Measurements from ENCODE around the gene ZNRF3.

ZNRF3 gene

GRCh38 chr22:28978158-28978557, 94.8 kb downstream of the ZNRF3 start:
- H3K9ac ChIP-seq (ENCODE audit: low read length): no peak overlapping the region
- H3K4me1 ChIP-seq (ENCODE audit: control insufficient read depth, insufficient read depth, low read length): peaks cover 13% of the 10 kb centered on the region
- H3K36me3 ChIP-seq (ENCODE audit: control insufficient read depth, insufficient read depth, low read length): no peaks in the 10 kb centered on the region
- no peak overlapping the region for H3K4me3 ChIP-seq (ENCODE audit: low read length)
- no peaks in the 10 kb centered on the region for H3K27me3 ChIP-seq (ENCODE audit: control insufficient read depth, insufficient read depth, low read length)
- H3K27ac ChIP-seq (ENCODE audit: low read depth, low read length): no peak overlapping the region

- Histone ChIP-seq H3K4me3 (ENCODE audit: low read length) (no peak overlapping the region), H3K27ac (ENCODE audit: low read depth, low read length) (no peak overlapping the region), H3K4me1 (ENCODE audit: control insufficient read depth, insufficient read depth, low read length) (peaks cover 13% of the 10 kb centered on the region), H3K9ac (ENCODE audit: low read length) (no peak overlapping the region), H3K27me3 (ENCODE audit: control insufficient read depth, insufficient read depth, low read length) (no peaks in the 10 kb centered on the region), H3K36me3 (ENCODE audit: control insufficient read depth, insufficient read depth, low read length) (no peaks in the 10 kb centered on the region)
Observed at GRCh38 chr22:28978863-28979796, 95.8 kb downstream of the ZNRF3 start.

- H3K36me3 ChIP-seq (ENCODE audit: control insufficient read depth, insufficient read depth, low read length): no peaks in the 10 kb centered on the region
- H3K4me1 ChIP-seq (ENCODE audit: control insufficient read depth, insufficient read depth, low read length): peaks cover 13% of the 10 kb centered on the region
- no peak overlapping the region for H3K9ac ChIP-seq (ENCODE audit: low read length)
- H3K27ac ChIP-seq (ENCODE audit: low read depth, low read length): no peak overlapping the region
- no peaks in the 10 kb centered on the region for H3K27me3 ChIP-seq (ENCODE audit: control insufficient read depth, insufficient read depth, low read length)
- no peak overlapping the region for H3K4me3 ChIP-seq (ENCODE audit: low read length)
Observed at GRCh38 chr22:28980326-28980725, 97.0 kb downstream of the ZNRF3 start.

- no peak overlapping the region for H3K9ac ChIP-seq (ENCODE audit: low read length)
- no peak overlapping the region for H3K4me3 ChIP-seq (ENCODE audit: low read length)
- no peak overlapping the region for H3K27ac ChIP-seq (ENCODE audit: low read depth, low read length)
- H3K36me3 ChIP-seq (ENCODE audit: control insufficient read depth, insufficient read depth, low read length): no peaks in the 10 kb centered on the region
- peaks cover 11% of the 10 kb centered on the region for H3K4me1 ChIP-seq (ENCODE audit: control insufficient read depth, insufficient read depth, low read length)
- H3K27me3 ChIP-seq (ENCODE audit: control insufficient read depth, insufficient read depth, low read length): no peaks in the 10 kb centered on the region
Observed at GRCh38 chr22:28981818-28982499, 98.6 kb downstream of the ZNRF3 start.

GRCh38 chr22:28983190-28983589, 99.8 kb downstream of the ZNRF3 start:
- Histone ChIP-seq H3K27me3 (ENCODE audit: control insufficient read depth, insufficient read depth, low read length) (no peaks in the 10 kb centered on the region), H3K4me3 (ENCODE audit: low read length) (no peak overlapping the region), H3K9ac (ENCODE audit: low read length) (no peak overlapping the region), H3K27ac (ENCODE audit: low read depth, low read length) (no peak overlapping the region), H3K4me1 (ENCODE audit: control insufficient read depth, insufficient read depth, low read length) (no peaks in the 10 kb centered on the region), H3K36me3 (ENCODE audit: control insufficient read depth, insufficient read depth, low read length) (peaks cover 2% of the 10 kb centered on the region)

- H3K36me3 ChIP-seq (ENCODE audit: control insufficient read depth, insufficient read depth, low read length): peaks cover 2% of the 10 kb centered on the region
- H3K4me1 ChIP-seq (ENCODE audit: control insufficient read depth, insufficient read depth, low read length): no peaks in the 10 kb centered on the region
- H3K4me3 ChIP-seq (ENCODE audit: low read length): no peak overlapping the region
- no peak overlapping the region for H3K27ac ChIP-seq (ENCODE audit: low read depth, low read length)
- no peaks in the 10 kb centered on the region for H3K27me3 ChIP-seq (ENCODE audit: control insufficient read depth, insufficient read depth, low read length)
- H3K9ac ChIP-seq (ENCODE audit: low read length): no peak overlapping the region
Observed at GRCh38 chr22:28983788-28984441, 100.5 kb downstream of the ZNRF3 start.

GRCh38 chr22:28984482-28985158, 101.2 kb downstream of the ZNRF3 start:
- H3K4me1 ChIP-seq (ENCODE audit: control insufficient read depth, insufficient read depth, low read length): peaks cover 6% of the 10 kb centered on the region

GRCh38 chr22:28985581-28986290, 102.4 kb downstream of the ZNRF3 start:
- H3K4me1 ChIP-seq (ENCODE audit: control insufficient read depth, insufficient read depth, low read length): peaks cover 6% of the 10 kb centered on the region
- H3K36me3 ChIP-seq (ENCODE audit: control insufficient read depth, insufficient read depth, low read length): peaks cover 2% of the 10 kb centered on the region
- H3K4me3 ChIP-seq (ENCODE audit: low read length): no peak overlapping the region
- H3K27me3 ChIP-seq (ENCODE audit: control insufficient read depth, insufficient read depth, low read length): no peaks in the 10 kb centered on the region
- H3K9ac ChIP-seq (ENCODE audit: low read length): no peak overlapping the region
- H3K27ac ChIP-seq (ENCODE audit: low read depth, low read length): no peak overlapping the region

More at GRCh38 chr22:28984482-28985158, 101.2 kb downstream of the ZNRF3 start:
- no peak overlapping the region for H3K4me3 ChIP-seq (ENCODE audit: low read length)
- no peaks in the 10 kb centered on the region for H3K27me3 ChIP-seq (ENCODE audit: control insufficient read depth, insufficient read depth, low read length)
- H3K36me3 ChIP-seq (ENCODE audit: control insufficient read depth, insufficient read depth, low read length): peaks cover 2% of the 10 kb centered on the region
- no peak overlapping the region for H3K27ac ChIP-seq (ENCODE audit: low read depth, low read length)
- no peak overlapping the region for H3K9ac ChIP-seq (ENCODE audit: low read length)

- Histone ChIP-seq H3K27me3 (ENCODE audit: control insufficient read depth, insufficient read depth, low read length) (no peaks in the 10 kb centered on the region), H3K4me3 (ENCODE audit: low read length) (no peak overlapping the region), H3K36me3 (ENCODE audit: control insufficient read depth, insufficient read depth, low read length) (peaks cover 2% of the 10 kb centered on the region), H3K4me1 (ENCODE audit: control insufficient read depth, insufficient read depth, low read length) (peaks cover 6% of the 10 kb centered on the region), H3K9ac (ENCODE audit: low read length) (no peak overlapping the region), H3K27ac (ENCODE audit: low read depth, low read length) (no peak overlapping the region)
Observed at GRCh38 chr22:28986366-28986765, 103.0 kb downstream of the ZNRF3 start.

GRCh38 chr22:28988457-28988856, 105.1 kb downstream of the ZNRF3 start:
- peaks cover 6% of the 10 kb centered on the region for H3K4me1 ChIP-seq (ENCODE audit: control insufficient read depth, insufficient read depth, low read length)
- H3K9ac ChIP-seq (ENCODE audit: low read length): no peak overlapping the region
- H3K27ac ChIP-seq (ENCODE audit: low read depth, low read length): no peak overlapping the region
- H3K4me3 ChIP-seq (ENCODE audit: low read length): no peak overlapping the region
- no peaks in the 10 kb centered on the region for H3K27me3 ChIP-seq (ENCODE audit: control insufficient read depth, insufficient read depth, low read length)
- H3K36me3 ChIP-seq (ENCODE audit: control insufficient read depth, insufficient read depth, low read length): peaks cover 2% of the 10 kb centered on the region

- H3K36me3 ChIP-seq (ENCODE audit: control insufficient read depth, insufficient read depth, low read length): peaks cover 2% of the 10 kb centered on the region
- H3K4me3 ChIP-seq (ENCODE audit: low read length): no peak overlapping the region
- peaks cover 6% of the 10 kb centered on the region for H3K4me1 ChIP-seq (ENCODE audit: control insufficient read depth, insufficient read depth, low read length)
- H3K27me3 ChIP-seq (ENCODE audit: control insufficient read depth, insufficient read depth, low read length): no peaks in the 10 kb centered on the region
- no peak overlapping the region for H3K9ac ChIP-seq (ENCODE audit: low read length)
- H3K27ac ChIP-seq (ENCODE audit: low read depth, low read length): no peak overlapping the region
Observed at GRCh38 chr22:28989035-28989464, 105.7 kb downstream of the ZNRF3 start.
